Cardiac muscle cell (in vitro differentiated cells and primary cell): ENCODE measurements around the gene MACROH2A1. TPM values are rescaled to one million over a fixed set of nuclear protein-coding genes. Genes with fewer than 3 reads are reported as not detected.
"Not testable (repeated sequence)": the region's sequence is repeated elsewhere in the genome, so short reads cannot be mapped to it uniquely, and the experiment has no call there.

Experiments
- DNase-seq, 2 donors: peaks; one replicate each; pipeline versions ENCODE4 v3.0.0 to v3.0.0-alpha.2; 2010 to 2017; ENCODE audit warnings: low read depth in 1 of 2, low spot score in 1 of 2
- H3K27ac ChIP-seq: fragments of 200-600 bp; sonication (generic); 2 replicates; pipeline ENCODE4 v1.5.1; 2016
- H3K27me3 ChIP-seq: fragments of 200-600 bp; sonication (generic); 2 replicates; pipeline ENCODE4 v1.6.0; 2016; ENCODE audit warnings: control low read depth
- H3K36me3 ChIP-seq: fragments of 200-600 bp; sonication (generic); 2 replicates; pipeline ENCODE4 v1.5.1; 2016; ENCODE audit warnings: control low read depth
- H3K4me1 ChIP-seq: fragments of 200-600 bp; sonication (generic); 2 replicates; pipeline ENCODE4 v1.8.1; 2017; ENCODE audit warnings: low read depth, mild to moderate bottlenecking, mixed run types
- H3K4me3 ChIP-seq: fragments of 200-600 bp; sonication (generic); 2 replicates; pipeline ENCODE4 v1.5.1; 2016; ENCODE audit warnings: mild to moderate bottlenecking
- H3K9me3 ChIP-seq: fragments of 200-600 bp; sonication (generic); 2 replicates; pipeline ENCODE4 v1.5.1; 2017; ENCODE audit warnings: low read depth, mild to moderate bottlenecking, control low read depth
- polyA plus RNA-seq: library from polyadenylated mRNA; unstranded; fragments of >200 nt; fragmentation: Nextera tagmentation; extraction: Ambion mirVana; gene quantifications from 2 replicates; pipeline ENCODE4 v1.2.1, GENCODE V29; 2016
- total RNA-seq: library from RNA; depleted of rRNA; stranded (reverse); fragments of >200 nt; gene quantifications from 2 replicates; pipeline ENCODE4 v1.2.3, GENCODE V29; 2016
- TF ChIP-seq, protein P1 (sequence below): IDR thresholded peaks from 2 replicates; pipeline ENCODE4 v1.5.1; 2012; ENCODE audit warnings: low read depth, mild to moderate bottlenecking, low read length

MACROH2A1 gene
- total and polyA plus RNA-seq, 2 experiments from 2014 or later, result 386 to 644 TPM

DNA sequence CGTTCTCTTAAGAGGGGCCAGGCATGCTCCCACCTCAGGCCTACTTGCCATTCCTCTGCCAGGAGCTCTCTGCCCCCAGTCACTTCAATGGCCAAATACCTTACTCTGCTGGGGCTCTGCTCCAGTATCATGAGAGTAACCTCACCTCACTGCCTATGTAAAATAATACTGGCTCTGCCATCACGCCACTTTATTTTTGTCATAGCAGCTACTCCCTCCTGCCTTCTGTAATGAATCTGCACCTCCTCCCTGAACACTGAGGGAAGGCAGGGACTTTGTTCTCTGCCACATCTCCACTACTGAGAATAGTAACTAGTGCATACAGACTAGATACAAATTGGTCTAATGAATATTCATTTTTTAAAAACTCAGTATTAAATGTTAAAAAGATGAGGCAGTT, 33.8 kb downstream of the MACROH2A1 start:
- H3K4me3 ChIP-seq, result no peak overlapping the region
- no peaks in the 10 kb centered on the region for H3K27me3 ChIP-seq
- no peaks in the 10 kb centered on the region for H3K4me1 ChIP-seq
- H3K9me3 ChIP-seq, result no peaks in the 10 kb centered on the region
- DNase-seq, result no peak
- TF ChIP-seq, protein P1, sequence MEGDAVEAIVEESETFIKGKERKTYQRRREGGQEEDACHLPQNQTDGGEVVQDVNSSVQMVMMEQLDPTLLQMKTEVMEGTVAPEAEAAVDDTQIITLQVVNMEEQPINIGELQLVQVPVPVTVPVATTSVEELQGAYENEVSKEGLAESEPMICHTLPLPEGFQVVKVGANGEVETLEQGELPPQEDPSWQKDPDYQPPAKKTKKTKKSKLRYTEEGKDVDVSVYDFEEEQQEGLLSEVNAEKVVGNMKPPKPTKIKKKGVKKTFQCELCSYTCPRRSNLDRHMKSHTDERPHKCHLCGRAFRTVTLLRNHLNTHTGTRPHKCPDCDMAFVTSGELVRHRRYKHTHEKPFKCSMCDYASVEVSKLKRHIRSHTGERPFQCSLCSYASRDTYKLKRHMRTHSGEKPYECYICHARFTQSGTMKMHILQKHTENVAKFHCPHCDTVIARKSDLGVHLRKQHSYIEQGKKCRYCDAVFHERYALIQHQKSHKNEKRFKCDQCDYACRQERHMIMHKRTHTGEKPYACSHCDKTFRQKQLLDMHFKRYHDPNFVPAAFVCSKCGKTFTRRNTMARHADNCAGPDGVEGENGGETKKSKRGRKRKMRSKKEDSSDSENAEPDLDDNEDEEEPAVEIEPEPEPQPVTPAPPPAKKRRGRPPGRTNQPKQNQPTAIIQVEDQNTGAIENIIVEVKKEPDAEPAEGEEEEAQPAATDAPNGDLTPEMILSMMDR, result no peak
- H3K36me3 ChIP-seq, result peaks cover 48% of the 10 kb centered on the region
- no peak overlapping the region for H3K27ac ChIP-seq

DNA sequence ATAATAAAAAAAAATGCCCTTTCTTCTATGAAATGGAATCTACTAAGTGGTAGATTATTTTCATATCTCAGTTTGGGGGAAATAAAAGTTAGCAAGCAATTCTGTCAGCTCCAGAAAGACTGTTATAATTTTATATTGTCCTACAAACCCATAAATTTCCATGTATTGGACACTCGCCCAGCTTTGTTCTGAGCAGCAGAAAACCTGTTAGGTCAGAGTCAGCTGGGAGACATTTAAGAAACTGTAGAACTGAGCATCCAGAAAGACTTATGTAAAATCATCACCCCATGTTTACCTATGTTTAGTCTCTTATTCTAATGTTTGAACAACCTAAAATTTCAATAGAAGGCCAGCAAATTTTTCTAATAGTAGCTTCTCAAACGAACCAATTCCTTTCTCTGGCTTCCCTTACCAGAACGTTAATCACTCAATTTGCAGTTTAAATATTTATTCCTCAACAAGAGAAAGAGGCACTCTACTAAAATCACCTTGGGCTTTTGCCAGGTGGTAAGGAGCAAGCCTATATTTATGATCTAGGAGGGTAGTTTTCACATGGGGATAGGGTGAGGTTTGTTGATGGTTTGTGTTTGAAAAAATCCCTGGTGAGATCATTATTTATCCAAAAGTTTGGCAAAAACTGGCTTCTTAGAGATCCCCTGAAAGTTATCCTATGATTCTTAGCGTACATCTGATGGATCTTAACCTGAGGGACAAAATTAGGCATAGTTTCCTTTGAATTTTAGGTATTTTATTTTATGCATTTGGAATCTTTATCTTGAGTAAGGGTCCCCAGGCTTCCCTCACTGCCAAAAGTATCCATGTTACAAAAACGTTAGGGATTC, 34.4 kb downstream of the MACROH2A1 start:
- Histone ChIP-seq H3K4me1 (no peaks in the 10 kb centered on the region), H3K9me3 (no peaks in the 10 kb centered on the region), H3K36me3 (peaks cover 49% of the 10 kb centered on the region), H3K27me3 (no peaks in the 10 kb centered on the region), H3K4me3 (no peak overlapping the region), H3K27ac (no peak overlapping the region)
- no peak for DNase-seq
- TF ChIP-seq, protein P1, result no peak

DNA sequence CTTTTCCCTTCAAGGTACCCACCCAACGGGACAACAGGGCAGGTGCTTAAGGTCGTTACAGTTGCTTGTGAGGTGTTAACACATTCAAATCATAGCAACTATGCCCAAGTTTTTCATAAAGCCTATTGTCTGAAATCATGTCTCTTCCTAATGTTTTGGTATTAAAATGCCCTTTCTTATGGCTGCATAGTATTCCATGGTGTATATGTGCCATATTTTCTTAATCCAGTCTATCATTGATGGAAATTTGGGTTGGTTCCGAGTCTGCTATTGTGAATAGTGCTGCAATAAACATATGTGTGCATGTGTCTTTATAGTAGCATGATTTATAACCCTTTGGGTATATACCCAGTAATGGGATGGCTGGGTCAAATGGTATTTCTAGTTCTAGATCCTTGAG, 35.7 kb downstream of the MACROH2A1 start:
- not testable (repeated sequence) for DNase-seq, H3K9me3 ChIP-seq, H3K4me1 ChIP-seq, H3K4me3 ChIP-seq, H3K27ac ChIP-seq, H3K27me3 ChIP-seq
- H3K36me3 ChIP-seq, result peaks cover 49% of the 10 kb centered on the region

DNA sequence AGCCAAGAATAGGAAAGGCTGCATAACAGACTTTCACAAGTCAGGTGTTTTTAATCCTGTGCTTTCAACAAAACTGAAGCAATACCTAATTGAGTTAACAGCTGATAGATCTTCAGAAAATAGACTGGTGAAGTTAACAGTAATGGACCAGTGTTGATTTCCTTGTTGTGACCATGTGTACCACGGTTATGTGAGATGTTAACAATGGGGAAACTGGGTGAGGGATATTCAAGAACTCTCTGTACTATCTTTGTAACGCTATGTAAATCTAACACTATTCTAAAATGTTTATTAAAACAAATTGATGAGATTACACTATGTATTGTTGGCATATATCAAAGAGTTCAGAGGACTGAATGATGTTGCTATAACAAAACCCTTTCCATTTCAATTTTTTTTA, 36.9 kb downstream of the MACROH2A1 start:
- Histone ChIP-seq H3K9me3 (no peaks in the 10 kb centered on the region), H3K27ac (no peak overlapping the region), H3K4me1 (peaks cover 7% of the 10 kb centered on the region), H3K36me3 (peaks cover 47% of the 10 kb centered on the region), H3K27me3 (no peaks in the 10 kb centered on the region), H3K4me3 (no peak overlapping the region)
- no peak for DNase-seq
- TF ChIP-seq, protein P1, result no peak

DNA sequence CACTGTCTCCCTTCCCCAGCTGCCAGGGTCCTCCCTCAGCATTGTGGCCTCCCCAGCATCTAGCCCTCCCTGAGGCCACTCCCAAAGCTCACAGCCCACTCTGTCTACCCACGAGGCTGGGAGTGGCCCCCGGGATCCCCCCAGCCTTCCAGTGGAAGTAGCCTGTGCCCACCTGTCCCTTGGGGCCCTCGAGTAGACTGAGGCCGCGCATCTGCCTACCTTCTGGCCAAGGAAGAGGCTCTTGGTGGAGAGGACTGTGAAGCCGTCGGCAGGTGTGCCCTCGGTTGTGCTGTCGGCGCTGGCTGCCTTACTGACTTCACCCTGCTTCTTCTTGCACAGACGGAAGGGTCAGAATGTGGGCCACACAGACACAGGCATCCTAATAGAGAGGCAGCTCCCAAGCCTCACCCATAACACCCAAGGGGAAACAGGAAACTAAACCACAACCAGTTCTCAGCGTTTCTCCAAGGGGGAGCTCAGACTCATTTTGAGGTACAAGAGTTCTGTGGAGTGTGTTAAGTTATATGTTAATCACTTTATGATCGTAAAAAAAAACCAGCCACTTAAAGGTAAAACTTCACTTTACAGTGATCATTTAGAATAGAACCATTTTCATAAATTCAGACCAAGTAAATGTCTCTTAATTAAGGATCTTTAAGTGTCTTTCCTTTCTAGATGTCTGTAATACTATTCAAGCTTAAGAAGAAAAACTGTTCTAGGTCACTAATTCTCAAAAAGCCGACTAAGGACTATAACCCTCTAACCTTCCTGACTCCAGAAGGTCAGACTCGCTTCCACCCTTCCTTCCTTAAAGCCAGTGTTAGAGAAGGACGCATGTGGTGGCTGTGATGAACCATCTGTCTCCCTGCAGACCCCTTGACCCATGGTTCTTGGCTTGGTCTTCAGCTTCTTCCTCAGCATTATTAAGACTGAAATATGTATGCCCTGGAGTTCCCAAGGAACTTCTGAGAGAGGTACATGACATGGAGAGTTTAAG, 38.5 kb downstream of the MACROH2A1 start:
- Histone ChIP-seq H3K36me3 (peaks cover 43% of the 10 kb centered on the region), H3K27me3 (no peaks in the 10 kb centered on the region), H3K4me1 (peaks cover 20% of the 10 kb centered on the region), H3K4me3 (no peak overlapping the region), H3K9me3 (no peaks in the 10 kb centered on the region), H3K27ac (no peak overlapping the region)
- no peak for DNase-seq
- TF ChIP-seq, protein P1, result no peak
